Measurements from ENCODE around the gene HLA-DOA. TPM values are rescaled to one million over a fixed set of nuclear protein-coding genes. Genes with fewer than 3 reads are reported as not detected.

HLA-DOA gene
- total RNA-seq, 1 donor from 2014 or later = 0.69 TPM

GRCh38 chr6:32956176-32956575 lies 53.2 kb downstream of the HLA-DOA start:
- Mint-ChIP-seq H3K27ac (ENCODE audit: unreplicated experiment) (no peak overlapping the region), H3K27me3 (ENCODE audit: unreplicated experiment) (peaks cover 3% of the 10 kb centered on the region), H3K4me1 (ENCODE audit: low read depth, unreplicated experiment) (no peaks in the 10 kb centered on the region), H3K9me3 (ENCODE audit: unreplicated experiment) (peaks cover 2% of the 10 kb centered on the region), H3K36me3 (ENCODE audit: unreplicated experiment) (no peaks in the 10 kb centered on the region), H3K4me3 (ENCODE audit: unreplicated experiment) (no peak overlapping the region)
- no peak for DNase-seq
- TF ChIP-seq CTCF (IDR thresholded peaks at IDR 0.05; ENCODE audit: partially characterized antibody, unreplicated experiment) = no peak

- H3K9me3 Mint-ChIP-seq (ENCODE audit: unreplicated experiment) = peaks cover 2% of the 10 kb centered on the region
- H3K27ac Mint-ChIP-seq (ENCODE audit: unreplicated experiment) = no peak overlapping the region
- no peak overlapping the region for H3K4me3 Mint-ChIP-seq (ENCODE audit: unreplicated experiment)
- no peaks in the 10 kb centered on the region for H3K4me1 Mint-ChIP-seq (ENCODE audit: low read depth, unreplicated experiment)
- no peaks in the 10 kb centered on the region for H3K36me3 Mint-ChIP-seq (ENCODE audit: unreplicated experiment)
- TF ChIP-seq CTCF (IDR thresholded peaks at IDR 0.05; ENCODE audit: partially characterized antibody, unreplicated experiment) = no peak
- H3K27me3 Mint-ChIP-seq (ENCODE audit: unreplicated experiment) = peaks cover 3% of the 10 kb centered on the region
- no peak for DNase-seq
Observed at GRCh38 chr6:32954986-32955802, 54.2 kb downstream of the HLA-DOA start.

GRCh38 chr6:32954267-32954666 lies 55.1 kb downstream of the HLA-DOA start:
- H3K27ac Mint-ChIP-seq (ENCODE audit: unreplicated experiment) = no peak overlapping the region
- H3K4me3 Mint-ChIP-seq (ENCODE audit: unreplicated experiment) = no peak overlapping the region
- H3K4me1 Mint-ChIP-seq (ENCODE audit: low read depth, unreplicated experiment) = no peaks in the 10 kb centered on the region
- no peak for DNase-seq
- no peaks in the 10 kb centered on the region for H3K36me3 Mint-ChIP-seq (ENCODE audit: unreplicated experiment)
- peaks cover 2% of the 10 kb centered on the region for H3K9me3 Mint-ChIP-seq (ENCODE audit: unreplicated experiment)
- peaks cover 3% of the 10 kb centered on the region for H3K27me3 Mint-ChIP-seq (ENCODE audit: unreplicated experiment)
- TF ChIP-seq CTCF (IDR thresholded peaks at IDR 0.05; ENCODE audit: partially characterized antibody, unreplicated experiment) = no peak

Other genes starting within 250 kb of the HLA-DOA start
- not detected for gene HLA-DQB2, start 246.1 kb downstream of the HLA-DOA start, total RNA-seq (ENCODE audit: unreplicated experiment)
- gene HLA-DOB, start 192.6 kb downstream of the HLA-DOA start, total RNA-seq (ENCODE audit: unreplicated experiment) = not detected
- 1.9 TPM for gene TAP2, start 170.9 kb downstream of the HLA-DOA start, total RNA-seq (ENCODE audit: unreplicated experiment)
- not detected for gene PSMB8, start 165.5 kb downstream of the HLA-DOA start, total RNA-seq (ENCODE audit: unreplicated experiment)
- gene TAP1, start 155.9 kb downstream of the HLA-DOA start, total RNA-seq (ENCODE audit: unreplicated experiment) = 0.25 TPM
- gene PSMB9, start 155.4 kb downstream of the HLA-DOA start, total RNA-seq (ENCODE audit: unreplicated experiment) = not detected
- not detected for gene HLA-DMB, start 68.6 kb downstream of the HLA-DOA start, total RNA-seq (ENCODE audit: unreplicated experiment)
- 0.76 TPM for gene HLA-DMA, start 56.5 kb downstream of the HLA-DOA start, total RNA-seq (ENCODE audit: unreplicated experiment)
- 213 TPM for gene BRD2, start 41.0 kb downstream of the HLA-DOA start, total RNA-seq (ENCODE audit: unreplicated experiment)
- gene HLA-DPA1, start 64.1 kb upstream of the HLA-DOA start, total RNA-seq (ENCODE audit: unreplicated experiment) = 1.0 TPM
- 4.7 TPM for gene HLA-DPB1, start 66.4 kb upstream of the HLA-DOA start, total RNA-seq (ENCODE audit: unreplicated experiment)
- 3.8 TPM for gene COL11A2, start 182.9 kb upstream of the HLA-DOA start, total RNA-seq (ENCODE audit: unreplicated experiment)
- gene RXRB, start 191.1 kb upstream of the HLA-DOA start, total RNA-seq (ENCODE audit: unreplicated experiment) = 45.3 TPM
- 92.8 TPM for gene SLC39A7, start 191.3 kb upstream of the HLA-DOA start, total RNA-seq (ENCODE audit: unreplicated experiment)
- gene HSD17B8, start 195.1 kb upstream of the HLA-DOA start, total RNA-seq (ENCODE audit: unreplicated experiment) = 4.6 TPM
- 37.3 TPM for gene RING1, start 198.9 kb upstream of the HLA-DOA start, total RNA-seq (ENCODE audit: unreplicated experiment)